Calu3 (cell line): ENCODE results near the gene SHC1. TPM values are rescaled to one million over a fixed set of nuclear protein-coding genes. Genes with fewer than 3 reads are reported as not detected.
A peak's percentile ranks its signal among the peaks of the same experiment; 100 is the strongest.

Experiments used
- BruUV-seq: library from RNA; stranded (reverse); fragments of 400-500 nt; replicated peaks from 2 replicates; lab custom pipeline; 2021; lab: Mats Ljungman, UMichigan
- CTCF ChIA-PET: fragments of 300-600 bp; sonication (Branson Sonifier 250); formaldehyde crosslinking; loops from one replicate; lab custom pipeline; 2022; ENCODE audit warnings: antibody characterized with exemption; lab: Charles Lee
- DNase-seq: peaks from one replicate; pipeline ENCODE4 v3.0.0; 2022
- H3K27ac Mint-ChIP-seq: one replicate; pipeline ENCODE4 v1.8.0; 2022; ENCODE audit warnings: mixed read lengths; ENCODE audit not compliant: unreplicated experiment
- H3K27me3 Mint-ChIP-seq: one replicate; pipeline ENCODE4 v1.8.0; 2022; ENCODE audit warnings: mixed read lengths; ENCODE audit not compliant: unreplicated experiment
- H3K36me3 Mint-ChIP-seq: one replicate; pipeline ENCODE4 v1.8.0; 2022; ENCODE audit warnings: mild to moderate bottlenecking, moderate library complexity, mixed read lengths; ENCODE audit not compliant: insufficient read depth, unreplicated experiment
- H3K4me1 Mint-ChIP-seq: one replicate; pipeline ENCODE4 v1.8.0; 2022; ENCODE audit warnings: mild to moderate bottlenecking, low read depth, mixed read lengths; ENCODE audit not compliant: unreplicated experiment
- H3K4me3 Mint-ChIP-seq: one replicate; pipeline ENCODE4 v1.8.0; 2022; ENCODE audit warnings: mild to moderate bottlenecking, low read depth, moderate library complexity, mixed read lengths; ENCODE audit not compliant: unreplicated experiment
- H3K9me3 Mint-ChIP-seq: one replicate; pipeline ENCODE4 v1.8.0; 2022; ENCODE audit warnings: low read depth, mixed read lengths; ENCODE audit not compliant: unreplicated experiment
- CTCF ChIP-seq: fragments of 200-600 bp; IDR thresholded peaks from one replicate; pipeline ENCODE4 v1.8.0; 2022; ENCODE audit warnings: antibody characterized with exemption; ENCODE audit not compliant: unreplicated experiment
- intact Hi-C: fragments of 100-400 bp; cut with micrococcal nuclease; formaldehyde crosslinking; loops from one replicate; pipeline ENCODE4 v1.10.0; 2022; ENCODE audit not compliant: unreplicated experiment
- total RNA-seq: library from RNA; stranded (reverse); gene quantifications from 2 replicates; pipeline ENCODE4 v1.2.3, GENCODE V29; 2022

Gene SHC1
- total RNA-seq, 1 experiment from 2014 or later, result 77.5 TPM

GRCh38 chr1:154935749-154936554 lies 34.6 kb downstream of the SHC1 start:
- peak overlapping the region; percentile 99 for H3K27ac Mint-ChIP-seq
- H3K9me3 Mint-ChIP-seq, result no peaks in the 10 kb centered on the region
- H3K4me3 Mint-ChIP-seq, result peak overlapping the region; percentile 95
- DNase-seq, result peak; percentile 28
- no peaks in the 10 kb centered on the region for H3K27me3 Mint-ChIP-seq
- peaks cover 29% of the 10 kb centered on the region for H3K36me3 Mint-ChIP-seq
- CTCF ChIA-PET, result interaction anchor here (0.6 to 1.6 kb wide), 9 partner anchors 9 to 237 kb away, joined by 3 to 5 read pairs (median 3); partner anchors contain the start of genes ADAM15, KRTCAP2 and PBXIP1
- BruUV-seq, result TSS peak; percentile 64
- intact Hi-C loops, result loop anchor here (10.0 kb wide), 1 partner anchor 171 kb away; no protein-coding TSS in a partner anchor
- no peak for TF ChIP-seq CTCF
- peaks cover 50% of the 10 kb centered on the region for H3K4me1 Mint-ChIP-seq

DNA sequence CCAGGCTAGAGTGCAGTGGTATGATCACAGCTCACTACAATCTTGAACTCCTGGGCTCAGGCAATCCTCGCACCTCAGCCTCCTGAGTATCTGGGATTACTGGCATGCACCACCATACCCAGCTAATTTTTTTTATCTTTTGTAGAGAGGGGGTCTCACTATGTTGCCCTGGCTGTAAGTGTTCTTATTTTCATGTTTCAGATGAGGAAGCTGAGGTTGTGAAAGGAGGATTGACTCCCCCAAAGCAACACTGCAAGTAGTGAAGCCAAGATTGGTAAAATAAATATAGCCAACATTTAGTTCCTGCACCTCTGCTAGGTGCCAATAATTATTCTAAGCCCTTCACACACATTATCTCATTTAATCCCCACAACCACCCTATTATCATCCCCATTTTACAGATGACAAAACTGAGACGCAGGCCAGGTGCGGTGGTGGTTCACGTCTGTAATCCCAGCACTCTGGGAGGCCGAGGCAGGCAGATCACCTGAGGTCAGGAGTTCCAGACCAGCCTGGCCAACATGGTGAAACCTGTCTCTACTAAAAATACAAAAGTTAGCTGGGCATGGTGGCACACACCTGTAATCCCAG lies 36.1 kb downstream of the SHC1 start:
- Mint-ChIP-seq H3K4me1 (peaks cover 41% of the 10 kb centered on the region), H3K27me3 (no peaks in the 10 kb centered on the region), H3K9me3 (no peaks in the 10 kb centered on the region), H3K36me3 (peaks cover 29% of the 10 kb centered on the region), H3K27ac (no peak overlapping the region), H3K4me3 (no peak overlapping the region)
- no peak for TF ChIP-seq CTCF
- CTCF ChIA-PET, result no interaction called here
- intact Hi-C loops, result loop anchor here (10.0 kb wide), 1 partner anchor 170 kb away; no protein-coding TSS in a partner anchor
- no TSS peak for BruUV-seq
- DNase-seq, result no peak

DNA sequence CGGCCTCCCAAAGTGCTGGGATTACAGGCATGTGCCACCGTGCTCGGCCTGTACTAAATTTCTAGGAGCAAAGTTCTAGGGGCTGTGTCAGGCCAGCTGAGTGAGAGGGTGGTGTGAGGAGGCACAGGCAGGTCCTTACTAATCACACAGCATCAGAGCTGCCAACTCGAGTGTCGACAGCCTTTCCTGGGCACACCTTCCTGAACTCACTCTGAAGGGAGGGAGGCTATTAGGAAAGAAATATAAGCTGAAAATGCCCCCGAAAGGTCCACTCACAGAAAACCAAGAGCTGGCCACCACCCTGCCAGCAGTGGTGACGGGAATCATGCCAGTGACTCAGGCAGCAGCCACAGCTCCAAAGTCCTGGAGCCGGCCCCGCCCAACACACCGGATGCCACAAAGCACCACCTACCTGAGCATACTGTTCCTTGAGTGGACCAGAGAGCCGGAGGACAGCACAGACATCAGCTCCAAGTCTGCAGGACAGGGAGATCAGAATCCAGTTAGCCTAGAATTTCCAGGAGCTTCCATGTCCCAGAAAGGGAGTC lies 38.5 kb downstream of the SHC1 start:
- peaks cover 18% of the 10 kb centered on the region for H3K4me1 Mint-ChIP-seq
- no peaks in the 10 kb centered on the region for H3K9me3 Mint-ChIP-seq
- peak overlapping the region; percentile 70 for H3K27ac Mint-ChIP-seq
- peak; percentile 92 for DNase-seq
- intact Hi-C loops, result loop anchor here (10.0 kb wide), 1 partner anchor 167 kb away; no protein-coding TSS in a partner anchor
- no peak for TF ChIP-seq CTCF
- CTCF ChIA-PET, result interaction anchor here (0.6 to 1.7 kb wide), 7 partner anchors 12 to 372 kb away, joined by 3 to 5 read pairs (median 4); partner anchors contain the start of gene PBXIP1
- peak overlapping the region; percentile 23 for H3K4me3 Mint-ChIP-seq
- no TSS peak for BruUV-seq
- H3K27me3 Mint-ChIP-seq, result no peaks in the 10 kb centered on the region
- H3K36me3 Mint-ChIP-seq, result peaks cover 25% of the 10 kb centered on the region

DNA sequence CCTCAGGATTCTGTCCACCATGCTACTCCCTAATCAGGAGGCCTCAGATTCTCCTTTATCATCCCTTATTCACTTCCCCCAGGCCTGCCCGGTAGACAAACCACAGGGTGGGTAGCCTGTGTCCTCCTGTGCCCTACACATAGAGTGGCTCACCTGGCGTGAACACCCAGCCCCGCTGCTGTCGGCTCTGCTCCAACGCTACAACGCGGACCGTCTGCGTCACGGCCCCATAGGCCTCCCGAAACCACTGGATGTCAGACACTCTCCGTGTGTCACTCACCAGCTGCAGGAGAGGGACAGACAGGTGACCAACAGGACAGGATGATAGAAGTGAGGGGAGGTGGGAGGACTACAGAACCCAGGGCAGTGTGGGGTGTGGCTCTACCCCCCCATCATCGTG lies 44.3 kb downstream of the SHC1 start:
- H3K4me3 Mint-ChIP-seq, result no peak overlapping the region
- no TSS peak for BruUV-seq
- CTCF ChIA-PET, result interaction anchor here (0.6 kb wide), 1 partner anchor 628 kb away, joined by 5 read pairs; no protein-coding TSS in a partner anchor

More for the DNA sequence above, 44.3 kb downstream of the SHC1 start:
- intact Hi-C loops, result no loop called here
- TF ChIP-seq CTCF, result no peak
- Mint-ChIP-seq H3K4me1 (no peaks in the 10 kb centered on the region), H3K27me3 (no peaks in the 10 kb centered on the region), H3K36me3 (peaks cover 17% of the 10 kb centered on the region), H3K27ac (no peak overlapping the region), H3K9me3 (no peaks in the 10 kb centered on the region)
- DNase-seq, result no peak
